ENCODE measurements around the gene L1CAM. TPM values are rescaled to one million over a fixed set of nuclear protein-coding genes. Genes with fewer than 3 reads are reported as not detected.

Gene L1CAM
- total RNA-seq, 2 experiments from 2014 or later, result 4.2 to 5.2 TPM

- no peaks in the 10 kb centered on the region for H3K4me1 Mint-ChIP-seq
- H3K36me3 Mint-ChIP-seq (ENCODE audit: low read depth), result no peaks in the 10 kb centered on the region
- no peaks in the 10 kb centered on the region for H3K9me3 Mint-ChIP-seq
- no peak for DNase-seq
- CTCF ChIA-PET, result no interaction called here
- no peak overlapping the region for H3K27ac Mint-ChIP-seq
- no peak overlapping the region for H3K4me3 Mint-ChIP-seq
- H3K27me3 Mint-ChIP-seq, result peaks cover under 1% of the 10 kb centered on the region
- POLR2A ChIA-PET, result no interaction called here
Measured at GRCh38 chrX:153869473-153870287, 16.3 kb downstream of the L1CAM start.

DNA sequence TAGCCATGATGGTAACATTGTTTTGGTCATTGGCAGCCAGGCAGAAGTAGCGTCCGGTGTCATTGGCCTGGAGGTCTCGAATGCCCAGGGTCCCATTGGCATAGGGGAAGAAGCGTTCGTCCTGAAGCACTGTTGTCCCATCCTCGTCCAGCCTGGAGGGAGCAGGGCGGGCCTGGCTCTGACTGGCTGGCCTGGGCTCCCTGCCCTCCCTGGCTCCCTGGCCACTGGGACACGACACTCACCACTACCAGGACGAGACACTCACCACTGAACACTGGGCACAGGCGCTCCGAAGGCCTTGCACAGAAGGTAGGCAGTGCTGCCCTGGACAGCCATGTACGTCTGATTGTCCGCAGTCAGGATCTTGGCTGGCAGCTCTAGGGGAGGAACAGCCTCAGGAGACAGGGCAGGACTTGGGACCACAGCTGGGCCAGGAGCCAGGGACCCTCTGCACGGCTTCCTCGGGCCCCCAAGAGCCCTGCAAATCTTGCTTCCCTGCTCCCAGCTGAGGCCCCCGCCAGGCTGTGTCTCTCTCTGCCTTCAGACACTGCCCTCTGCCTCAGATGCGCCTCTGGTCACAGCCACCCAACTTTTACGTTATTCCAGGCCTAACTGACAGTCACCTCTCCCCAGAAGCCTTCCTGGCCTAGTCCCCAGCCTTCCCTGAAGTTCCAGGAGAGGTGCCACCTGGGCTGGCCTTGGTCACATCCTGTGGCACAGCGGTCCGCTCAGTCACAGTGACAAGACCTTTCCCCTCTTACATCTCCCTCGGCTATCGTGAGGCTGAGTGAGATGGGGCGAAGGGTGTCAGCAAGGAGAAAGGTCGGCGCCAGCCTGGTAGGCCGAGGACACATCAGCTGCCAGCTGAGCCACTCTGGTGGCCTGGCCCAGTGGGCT, 17.1 kb downstream of the L1CAM start:
- ChIA-PET CTCF (no interaction called here), POLR2A (no interaction called here)
- DNase-seq, result no peak
- Mint-ChIP-seq H3K36me3 (ENCODE audit: low read depth) (no peaks in the 10 kb centered on the region), H3K27me3 (no peaks in the 10 kb centered on the region), H3K27ac (no peak overlapping the region), H3K4me1 (no peaks in the 10 kb centered on the region), H3K4me3 (no peak overlapping the region), H3K9me3 (no peaks in the 10 kb centered on the region)

GRCh38 chrX:153867671-153868070, 18.3 kb downstream of the L1CAM start:
- no peaks in the 10 kb centered on the region for H3K4me1 Mint-ChIP-seq
- no peak overlapping the region for H3K4me3 Mint-ChIP-seq
- ChIA-PET CTCF (no interaction called here), POLR2A (no interaction called here)
- no peak for DNase-seq
- no peaks in the 10 kb centered on the region for H3K27me3 Mint-ChIP-seq
- no peaks in the 10 kb centered on the region for H3K36me3 Mint-ChIP-seq (ENCODE audit: low read depth)
- no peaks in the 10 kb centered on the region for H3K9me3 Mint-ChIP-seq
- H3K27ac Mint-ChIP-seq, result no peak overlapping the region

DNA sequence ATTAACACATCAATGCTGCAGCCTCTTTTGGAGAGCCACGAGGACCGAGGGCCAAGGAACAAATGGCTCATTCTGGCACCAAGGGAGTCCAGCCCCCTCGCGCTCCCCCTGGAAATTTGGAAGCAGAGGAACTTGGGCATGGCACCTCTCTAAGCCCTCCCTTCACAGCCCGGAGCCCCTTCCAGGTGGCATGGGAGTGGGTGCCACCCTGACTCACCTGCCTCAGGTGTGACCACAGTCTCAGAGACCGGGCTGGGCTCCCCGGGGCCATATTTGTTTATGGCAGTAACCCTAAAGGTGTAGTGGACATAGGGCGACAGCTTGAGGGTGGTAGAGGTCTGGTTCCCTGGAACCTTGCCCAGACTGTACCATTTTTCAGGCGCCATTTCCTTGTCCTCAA, 18.8 kb downstream of the L1CAM start:
- ChIA-PET CTCF (no interaction called here), POLR2A (no interaction called here)
- H3K27ac Mint-ChIP-seq, result no peak overlapping the region
- no peak overlapping the region for H3K4me3 Mint-ChIP-seq
- H3K27me3 Mint-ChIP-seq, result no peaks in the 10 kb centered on the region
- H3K4me1 Mint-ChIP-seq, result no peaks in the 10 kb centered on the region
- DNase-seq, result no peak
- H3K36me3 Mint-ChIP-seq (ENCODE audit: low read depth), result no peaks in the 10 kb centered on the region
- no peaks in the 10 kb centered on the region for H3K9me3 Mint-ChIP-seq

- Mint-ChIP-seq H3K9me3 (no peaks in the 10 kb centered on the region), H3K27ac (no peak overlapping the region), H3K36me3 (ENCODE audit: low read depth) (no peaks in the 10 kb centered on the region), H3K4me1 (no peaks in the 10 kb centered on the region), H3K4me3 (no peak overlapping the region), H3K27me3 (no peaks in the 10 kb centered on the region)
- DNase-seq, result no peak
- POLR2A ChIA-PET, result no interaction called here
- CTCF ChIA-PET, result no interaction called here
Measured at GRCh38 chrX:153866302-153867019, 19.5 kb downstream of the L1CAM start.

DNA sequence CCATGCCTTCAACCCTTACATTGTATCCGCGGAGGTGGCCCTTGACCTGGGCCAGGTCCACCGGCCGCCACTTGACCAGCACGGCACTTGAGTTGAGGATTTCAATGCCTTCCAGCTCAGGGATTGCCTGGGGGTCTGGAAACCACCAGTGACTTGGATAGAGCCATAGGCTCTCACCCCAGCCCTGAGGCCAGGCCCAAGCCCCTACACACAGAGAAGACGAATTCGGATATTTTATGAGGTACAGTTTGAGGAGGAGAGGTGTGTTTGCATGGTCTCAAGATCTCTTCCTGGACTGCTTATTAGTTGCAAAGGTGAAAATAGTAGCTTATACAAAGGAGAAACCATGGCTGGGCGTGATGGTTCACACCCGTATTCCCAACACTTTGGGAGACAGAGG, 20.3 kb downstream of the L1CAM start:
- no peaks in the 10 kb centered on the region for H3K27me3 Mint-ChIP-seq
- H3K9me3 Mint-ChIP-seq, result no peaks in the 10 kb centered on the region
- H3K27ac Mint-ChIP-seq, result no peak overlapping the region
- H3K36me3 Mint-ChIP-seq (ENCODE audit: low read depth), result no peaks in the 10 kb centered on the region
- POLR2A ChIA-PET, result no interaction called here
- H3K4me1 Mint-ChIP-seq, result no peaks in the 10 kb centered on the region
- CTCF ChIA-PET, result no interaction called here
- no peak for DNase-seq
- no peak overlapping the region for H3K4me3 Mint-ChIP-seq

- H3K4me1 Mint-ChIP-seq, result no peaks in the 10 kb centered on the region
- no peak for DNase-seq
- ChIA-PET CTCF (no interaction called here), POLR2A (no interaction called here)
- no peak overlapping the region for H3K27ac Mint-ChIP-seq
- no peaks in the 10 kb centered on the region for H3K36me3 Mint-ChIP-seq (ENCODE audit: low read depth)
- H3K9me3 Mint-ChIP-seq, result no peaks in the 10 kb centered on the region
- H3K4me3 Mint-ChIP-seq, result no peak overlapping the region
- no peaks in the 10 kb centered on the region for H3K27me3 Mint-ChIP-seq
Measured at GRCh38 chrX:153865321-153865580, 20.7 kb downstream of the L1CAM start.

GRCh38 chrX:153864561-153865320, 21.2 kb downstream of the L1CAM start:
- CTCF ChIA-PET, result no interaction called here
- H3K9me3 Mint-ChIP-seq, result no peaks in the 10 kb centered on the region
- no peak overlapping the region for H3K4me3 Mint-ChIP-seq

GRCh38 chrX:153864101-153864500, 21.9 kb downstream of the L1CAM start:
- no peak overlapping the region for H3K27ac Mint-ChIP-seq
- H3K4me1 Mint-ChIP-seq, result no peaks in the 10 kb centered on the region
- no peaks in the 10 kb centered on the region for H3K27me3 Mint-ChIP-seq
- DNase-seq, result no peak
- no peaks in the 10 kb centered on the region for H3K9me3 Mint-ChIP-seq
- ChIA-PET CTCF (no interaction called here), POLR2A (no interaction called here)
- no peak overlapping the region for H3K4me3 Mint-ChIP-seq
- H3K36me3 Mint-ChIP-seq (ENCODE audit: low read depth), result no peaks in the 10 kb centered on the region

More at GRCh38 chrX:153864561-153865320, 21.2 kb downstream of the L1CAM start:
- H3K27ac Mint-ChIP-seq, result no peak overlapping the region
- no peaks in the 10 kb centered on the region for H3K36me3 Mint-ChIP-seq (ENCODE audit: low read depth)
- H3K27me3 Mint-ChIP-seq, result no peaks in the 10 kb centered on the region
- no peak for DNase-seq
- no peaks in the 10 kb centered on the region for H3K4me1 Mint-ChIP-seq
- POLR2A ChIA-PET, result no interaction called here

DNA sequence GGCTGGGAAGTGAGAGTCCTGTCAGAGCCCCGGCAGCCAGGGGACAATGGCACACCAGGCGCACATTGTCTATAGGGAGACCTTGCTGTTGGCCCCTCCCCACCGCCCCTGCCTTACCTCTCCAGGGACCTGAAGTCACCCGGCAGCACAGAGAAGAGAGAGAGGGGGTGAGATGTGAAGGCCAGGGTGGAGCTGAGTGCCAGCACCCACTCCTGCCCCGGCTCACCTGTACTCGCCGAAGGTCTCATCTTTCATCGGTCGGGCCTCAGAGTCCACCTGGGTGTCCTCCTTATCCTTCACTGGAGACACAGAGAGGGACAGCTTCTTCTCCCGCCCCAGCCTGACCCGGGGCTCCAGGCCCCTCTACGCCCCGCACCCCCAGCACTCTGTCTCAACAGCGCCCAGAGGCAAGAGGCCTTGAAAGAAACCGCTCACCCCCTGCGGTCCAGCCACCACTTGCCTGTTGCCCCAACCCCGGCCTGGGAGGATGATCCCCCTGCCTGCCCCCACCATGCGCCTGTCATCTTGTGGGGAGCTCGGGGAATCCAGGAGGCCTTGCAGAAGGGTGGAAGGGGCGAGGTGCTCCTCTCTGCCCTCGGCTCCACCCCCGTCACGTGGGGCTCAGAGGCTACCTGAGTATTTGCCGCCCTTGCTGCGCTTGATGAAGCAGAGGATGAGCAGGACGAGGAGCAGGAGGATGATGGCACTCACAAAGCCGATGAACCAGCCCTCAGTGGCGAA, 22.6 kb downstream of the L1CAM start:
- ChIA-PET POLR2A (no interaction called here), CTCF (no interaction called here)
- no peaks in the 10 kb centered on the region for H3K36me3 Mint-ChIP-seq (ENCODE audit: low read depth)
- DNase-seq, result no peak
- no peak overlapping the region for H3K27ac Mint-ChIP-seq
- no peaks in the 10 kb centered on the region for H3K9me3 Mint-ChIP-seq
- H3K4me1 Mint-ChIP-seq, result no peaks in the 10 kb centered on the region
- no peaks in the 10 kb centered on the region for H3K27me3 Mint-ChIP-seq
- H3K4me3 Mint-ChIP-seq, result no peak overlapping the region

DNA sequence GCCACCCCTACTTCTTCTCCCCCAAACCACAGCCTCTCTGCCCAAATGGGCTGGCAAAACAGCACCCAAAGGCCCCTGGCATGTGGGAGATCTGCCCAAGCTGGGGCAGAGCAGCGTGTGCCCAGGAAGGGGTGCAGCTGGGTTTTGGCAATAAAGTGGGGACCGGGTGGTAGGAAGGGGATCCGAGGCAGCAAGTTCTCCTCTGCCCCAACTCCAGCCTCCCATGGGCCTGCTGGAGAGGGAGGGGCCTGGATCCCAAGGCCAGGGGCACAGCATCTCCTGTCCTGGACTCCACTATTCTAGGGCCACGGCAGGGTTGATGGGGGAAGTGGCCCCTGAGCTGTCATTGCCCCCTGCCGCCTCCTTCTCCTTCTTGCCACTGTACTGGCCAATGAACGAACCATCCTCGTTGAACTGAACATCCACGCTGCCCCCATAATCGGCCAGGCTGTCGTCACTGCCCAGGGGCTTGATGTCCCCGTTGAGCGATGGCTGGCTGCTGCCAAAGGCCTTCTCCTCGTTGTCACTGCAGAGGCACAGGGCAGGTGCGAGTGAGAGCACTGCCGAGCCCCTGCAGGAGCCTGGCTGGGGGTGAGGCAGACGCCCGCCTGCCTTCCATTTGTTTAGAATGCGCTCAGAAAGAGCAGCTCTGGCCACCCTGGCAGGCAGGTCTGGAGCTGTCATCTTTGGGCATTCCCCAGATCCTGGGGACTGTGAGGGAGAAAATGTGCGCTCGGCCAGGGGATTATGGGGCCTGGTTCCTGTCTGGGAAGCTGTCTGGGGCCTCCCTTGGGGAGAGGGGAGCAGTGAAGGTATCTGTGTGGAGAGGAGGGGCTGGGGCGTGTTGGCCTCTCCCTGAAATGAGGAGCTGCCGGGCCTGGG, 23.4 kb downstream of the L1CAM start:
- Mint-ChIP-seq H3K4me3 (no peak overlapping the region), H3K27me3 (no peaks in the 10 kb centered on the region), H3K4me1 (peaks cover 2% of the 10 kb centered on the region), H3K27ac (no peak overlapping the region), H3K36me3 (ENCODE audit: low read depth) (no peaks in the 10 kb centered on the region), H3K9me3 (no peaks in the 10 kb centered on the region)
- ChIA-PET CTCF (no interaction called here), POLR2A (no interaction called here)
- no peak for DNase-seq

DNA sequence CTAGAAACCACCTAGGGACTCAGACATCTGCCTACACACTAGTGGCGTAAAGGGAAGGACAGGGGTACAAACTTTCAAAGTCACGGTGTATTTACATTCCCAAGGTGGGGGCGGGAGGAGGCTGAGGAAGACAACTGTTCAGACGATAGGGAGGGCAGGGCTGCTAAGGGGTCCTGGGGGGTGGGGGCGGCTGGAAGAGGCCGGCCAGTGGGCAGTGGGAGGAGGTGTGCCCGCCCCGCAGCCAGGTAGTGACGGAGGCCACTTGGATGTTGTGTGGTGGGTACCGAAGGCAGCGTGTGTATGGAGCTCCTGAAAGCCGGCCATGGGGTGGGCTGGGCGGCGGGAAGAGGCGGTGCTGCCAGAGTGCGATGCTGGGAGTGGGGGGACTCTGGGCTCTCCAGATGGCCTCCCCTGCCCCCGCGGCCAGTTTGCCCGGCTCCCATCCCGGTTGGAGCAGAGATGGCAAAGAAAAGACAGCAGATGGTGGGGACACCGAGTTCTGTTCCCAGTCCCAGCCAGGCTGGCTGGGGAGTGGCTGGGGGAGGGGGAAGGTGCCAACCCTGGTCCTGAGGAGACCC, 24.2 kb downstream of the L1CAM start:
- H3K27ac Mint-ChIP-seq, result no peak overlapping the region
- H3K9me3 Mint-ChIP-seq, result no peaks in the 10 kb centered on the region
- H3K4me1 Mint-ChIP-seq, result peaks cover 8% of the 10 kb centered on the region
- H3K27me3 Mint-ChIP-seq, result no peaks in the 10 kb centered on the region
- no peaks in the 10 kb centered on the region for H3K36me3 Mint-ChIP-seq (ENCODE audit: low read depth)
- DNase-seq, result no peak
- CTCF ChIA-PET, result no interaction called here
- no peak overlapping the region for H3K4me3 Mint-ChIP-seq
- POLR2A ChIA-PET, result no interaction called here

Data from activated CD4-positive, alpha-beta memory T cell treated with anti-CD3 and anti-CD28 coated beads, Interleukin-2, amount 10 ng/mL, durations not matched to agents 7 days and 5 days (primary cell).